VCaP (cell line): Measurements from ENCODE around the gene ACAD10.
A peak's percentile ranks its signal among the peaks of the same experiment; 100 is the strongest.

Experiments used
- H3K27ac ChIP-seq: fragments of 450-650 bp; 2 replicates; pipeline ENCODE4 v1.5.1; 2017
- CTCF ChIP-seq: fragments of 450-650 bp; conservative IDR thresholded peaks from 2 replicates; pipeline ENCODE4 v1.5.1; 2017; ENCODE audit warnings: mild to moderate bottlenecking, moderate library complexity

The ACAD10 gene

GRCh38 chr12:111776836-111777344 lies 91.0 kb downstream of the ACAD10 start:
- TF ChIP-seq CTCF: no peak
- H3K27ac ChIP-seq: peak overlapping the region; percentile 94

- no peak for TF ChIP-seq CTCF
- peak overlapping the region; percentile 94 for H3K27ac ChIP-seq
Measured at GRCh38 chr12:111777345-111778045, 91.6 kb downstream of the ACAD10 start.

GRCh38 chr12:111780166-111780565 lies 94.3 kb downstream of the ACAD10 start:
- TF ChIP-seq CTCF: no peak
- no peak overlapping the region for H3K27ac ChIP-seq

- no peak for TF ChIP-seq CTCF
- no peak overlapping the region for H3K27ac ChIP-seq
Measured at GRCh38 chr12:111780615-111781014, 94.8 kb downstream of the ACAD10 start.

GRCh38 chr12:111781085-111781658 lies 95.3 kb downstream of the ACAD10 start:
- no peak overlapping the region for H3K27ac ChIP-seq
- no peak for TF ChIP-seq CTCF

GRCh38 chr12:111783046-111783445 lies 97.2 kb downstream of the ACAD10 start:
- TF ChIP-seq CTCF: no peak
- no peak overlapping the region for H3K27ac ChIP-seq

GRCh38 chr12:111784953-111785352 lies 99.1 kb downstream of the ACAD10 start:
- TF ChIP-seq CTCF: no peak
- no peak overlapping the region for H3K27ac ChIP-seq
